SK-N-SH treated with all-trans-retinoic acid at 6 μM for 48 hours (cell line): ENCODE results near the gene OR51V1.

Experiments
- ARNTL ChIP-seq: fragments of 450-650 bp; formaldehyde crosslinking; IDR thresholded peaks from 2 replicates; pipeline ENCODE4 v1.5.0; 2020; ENCODE audit warnings: low read depth, mild to moderate bottlenecking, moderate library complexity, borderline replicate concordance
- CSDC2 ChIP-seq: fragments of 250-450 bp; sonication (Bioruptor Pico); IDR thresholded peaks from 2 replicates; pipeline ENCODE4 v1.5.0; 2020; ENCODE audit warnings: mild to moderate bottlenecking, moderate library complexity
- GLIS3 ChIP-seq: fragments of 250-450 bp; sonication (Bioruptor Pico); IDR thresholded peaks from 2 replicates; pipeline ENCODE4 v1.5.0; 2020; ENCODE audit warnings: mild to moderate bottlenecking, moderate library complexity
- ISL1 ChIP-seq: fragments of 250-450 bp; sonication (Bioruptor Pico); IDR thresholded peaks from 2 replicates; pipeline ENCODE4 v2.1.2; 2022; ENCODE audit warnings: mild to moderate bottlenecking, moderate library complexity
- OSR1 ChIP-seq: fragments of 250-450 bp; sonication (Bioruptor Pico); IDR thresholded peaks from 2 replicates; pipeline ENCODE4 v1.8.0; 2022; ENCODE audit warnings: moderate library complexity, mild to moderate bottlenecking, inconsistent platforms
- PPARA ChIP-seq: fragments of 250-450 bp; sonication (Bioruptor Pico); IDR thresholded peaks from 2 replicates; pipeline ENCODE4 v1.5.0; 2020; ENCODE audit warnings: mild to moderate bottlenecking, borderline replicate concordance
- RARB ChIP-seq: fragments of 250-450 bp; sonication (Bioruptor Pico); IDR thresholded peaks from 2 replicates; pipeline ENCODE4 v1.8.0; 2021; ENCODE audit warnings: mild to moderate bottlenecking, moderate library complexity
- ZFP3 ChIP-seq: fragments of 250-450 bp; sonication (Bioruptor Pico); IDR thresholded peaks from 2 replicates; pipeline ENCODE4 v1.5.0; 2020; ENCODE audit warnings: mild to moderate bottlenecking, moderate library complexity
- ZFP30 ChIP-seq: fragments of 450-650 bp; formaldehyde crosslinking; IDR thresholded peaks from 2 replicates; pipeline ENCODE4 v1.5.0; 2022; ENCODE audit warnings: mild to moderate bottlenecking, moderate library complexity
- ZNF565 ChIP-seq: fragments of 450-650 bp; formaldehyde crosslinking; conservative IDR thresholded peaks from 2 replicates; pipeline ENCODE4 v1.5.0; 2020; ENCODE audit warnings: low read depth, mild to moderate bottlenecking, moderate library complexity
- ZNF8 ChIP-seq: fragments of 450-650 bp; formaldehyde crosslinking; IDR thresholded peaks from 2 replicates; pipeline ENCODE4 v1.5.0; 2020; ENCODE audit warnings: mild to moderate bottlenecking, moderate library complexity
- TF ChIP-seq, protein P1 (sequence below): fragments of 250-450 bp; sonication (Bioruptor Pico); IDR thresholded peaks from 2 replicates; pipeline ENCODE4 v1.8.0; 2020; ENCODE audit warnings: mild to moderate bottlenecking, moderate library complexity, borderline replicate concordance
- TF ChIP-seq, protein P2 (sequence below): fragments of 250-450 bp; sonication (Bioruptor Pico); IDR thresholded peaks from 2 replicates; pipeline ENCODE4 v1.5.1; 2020; ENCODE audit warnings: low read depth, mild to moderate bottlenecking, moderate library complexity
- TF ChIP-seq, protein P3 (sequence below): fragments of 250-450 bp; sonication (Bioruptor Pico); IDR thresholded peaks from 2 replicates; pipeline ENCODE4 v1.5.0; 2020; ENCODE audit warnings: mild to moderate bottlenecking, moderate library complexity

- TF ChIP-seq ZFP30 (CRISPR knock-in tag), result no peak
- TF ChIP-seq RARB, result no peak
- TF ChIP-seq, protein P1, sequence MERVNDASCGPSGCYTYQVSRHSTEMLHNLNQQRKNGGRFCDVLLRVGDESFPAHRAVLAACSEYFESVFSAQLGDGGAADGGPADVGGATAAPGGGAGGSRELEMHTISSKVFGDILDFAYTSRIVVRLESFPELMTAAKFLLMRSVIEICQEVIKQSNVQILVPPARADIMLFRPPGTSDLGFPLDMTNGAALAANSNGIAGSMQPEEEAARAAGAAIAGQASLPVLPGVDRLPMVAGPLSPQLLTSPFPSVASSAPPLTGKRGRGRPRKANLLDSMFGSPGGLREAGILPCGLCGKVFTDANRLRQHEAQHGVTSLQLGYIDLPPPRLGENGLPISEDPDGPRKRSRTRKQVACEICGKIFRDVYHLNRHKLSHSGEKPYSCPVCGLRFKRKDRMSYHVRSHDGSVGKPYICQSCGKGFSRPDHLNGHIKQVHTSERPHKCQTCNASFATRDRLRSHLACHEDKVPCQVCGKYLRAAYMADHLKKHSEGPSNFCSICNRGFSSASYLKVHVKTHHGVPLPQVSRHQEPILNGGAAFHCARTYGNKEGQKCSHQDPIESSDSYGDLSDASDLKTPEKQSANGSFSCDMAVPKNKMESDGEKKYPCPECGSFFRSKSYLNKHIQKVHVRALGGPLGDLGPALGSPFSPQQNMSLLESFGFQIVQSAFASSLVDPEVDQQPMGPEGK (CRISPR knock-in tag), result no peak
- TF ChIP-seq, protein P2, sequence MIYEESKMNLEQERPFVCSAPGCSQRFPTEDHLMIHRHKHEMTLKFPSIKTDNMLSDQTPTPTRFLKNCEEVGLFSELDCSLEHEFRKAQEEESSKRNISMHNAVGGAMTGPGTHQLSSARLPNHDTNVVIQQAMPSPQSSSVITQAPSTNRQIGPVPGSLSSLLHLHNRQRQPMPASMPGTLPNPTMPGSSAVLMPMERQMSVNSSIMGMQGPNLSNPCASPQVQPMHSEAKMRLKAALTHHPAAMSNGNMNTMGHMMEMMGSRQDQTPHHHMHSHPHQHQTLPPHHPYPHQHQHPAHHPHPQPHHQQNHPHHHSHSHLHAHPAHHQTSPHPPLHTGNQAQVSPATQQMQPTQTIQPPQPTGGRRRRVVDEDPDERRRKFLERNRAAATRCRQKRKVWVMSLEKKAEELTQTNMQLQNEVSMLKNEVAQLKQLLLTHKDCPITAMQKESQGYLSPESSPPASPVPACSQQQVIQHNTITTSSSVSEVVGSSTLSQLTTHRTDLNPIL (CRISPR knock-in tag), result no peak
- no peak for TF ChIP-seq ZNF565
- TF ChIP-seq CSDC2, result no peak
- no peak for TF ChIP-seq ZFP3 (CRISPR knock-in tag)
- TF ChIP-seq ARNTL (CRISPR knock-in tag), result no peak
- no peak for TF ChIP-seq GLIS3
- TF ChIP-seq OSR1, result no peak
- TF ChIP-seq, protein P3, sequence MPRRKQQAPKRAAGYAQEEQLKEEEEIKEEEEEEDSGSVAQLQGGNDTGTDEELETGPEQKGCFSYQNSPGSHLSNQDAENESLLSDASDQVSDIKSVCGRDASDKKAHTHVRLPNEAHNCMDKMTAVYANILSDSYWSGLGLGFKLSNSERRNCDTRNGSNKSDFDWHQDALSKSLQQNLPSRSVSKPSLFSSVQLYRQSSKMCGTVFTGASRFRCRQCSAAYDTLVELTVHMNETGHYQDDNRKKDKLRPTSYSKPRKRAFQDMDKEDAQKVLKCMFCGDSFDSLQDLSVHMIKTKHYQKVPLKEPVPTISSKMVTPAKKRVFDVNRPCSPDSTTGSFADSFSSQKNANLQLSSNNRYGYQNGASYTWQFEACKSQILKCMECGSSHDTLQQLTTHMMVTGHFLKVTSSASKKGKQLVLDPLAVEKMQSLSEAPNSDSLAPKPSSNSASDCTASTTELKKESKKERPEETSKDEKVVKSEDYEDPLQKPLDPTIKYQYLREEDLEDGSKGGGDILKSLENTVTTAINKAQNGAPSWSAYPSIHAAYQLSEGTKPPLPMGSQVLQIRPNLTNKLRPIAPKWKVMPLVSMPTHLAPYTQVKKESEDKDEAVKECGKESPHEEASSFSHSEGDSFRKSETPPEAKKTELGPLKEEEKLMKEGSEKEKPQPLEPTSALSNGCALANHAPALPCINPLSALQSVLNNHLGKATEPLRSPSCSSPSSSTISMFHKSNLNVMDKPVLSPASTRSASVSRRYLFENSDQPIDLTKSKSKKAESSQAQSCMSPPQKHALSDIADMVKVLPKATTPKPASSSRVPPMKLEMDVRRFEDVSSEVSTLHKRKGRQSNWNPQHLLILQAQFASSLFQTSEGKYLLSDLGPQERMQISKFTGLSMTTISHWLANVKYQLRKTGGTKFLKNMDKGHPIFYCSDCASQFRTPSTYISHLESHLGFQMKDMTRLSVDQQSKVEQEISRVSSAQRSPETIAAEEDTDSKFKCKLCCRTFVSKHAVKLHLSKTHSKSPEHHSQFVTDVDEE (CRISPR knock-in tag), result no peak
- no peak for TF ChIP-seq ZNF8 (CRISPR knock-in tag)
- no peak for TF ChIP-seq ISL1 (CRISPR knock-in tag)
- TF ChIP-seq PPARA (CRISPR knock-in tag), result no peak
These were observed 28.9 kb upstream of the OR51V1 start for GRCh38 chr11:5229356-5229755.
